Mucosa of descending colon (tissue), 3 donors: ENCODE measurements around the gene DPYD. TPM values are rescaled to one million over a fixed set of nuclear protein-coding genes. Genes with fewer than 3 reads are reported as not detected.

Source experiments
- ATAC-seq: fragments of 200-7000 bp; cut with Tn5 transposase; one replicate; pipeline ENCODE4 v1.9.1; 2020; ENCODE audit warnings: mild to moderate bottlenecking, moderate library complexity
- DNase-seq, 3 donors: peaks; one replicate each; pipeline ENCODE4 v3.0.0-alpha.2; 2020
- H3K36me3 ChIP-seq: fragments of 200-600 bp; one replicate; pipeline ENCODE4 v1.8.0; 2021; ENCODE audit warnings: low read depth, mild to moderate bottlenecking
- H3K4me1 ChIP-seq: fragments of 200-600 bp; one replicate; pipeline ENCODE4 v1.8.0; 2021; ENCODE audit warnings: low read depth, mild to moderate bottlenecking
- H3K4me3 ChIP-seq: fragments of 200-600 bp; one replicate; pipeline ENCODE4 v1.8.0; 2021; ENCODE audit warnings: mild to moderate bottlenecking
- H3K9me3 ChIP-seq: fragments of 200-600 bp; one replicate; pipeline ENCODE4 v1.8.0; 2021; ENCODE audit warnings: mild to moderate bottlenecking
- CTCF ChIP-seq: fragments of 200-600 bp; IDR thresholded peaks from one replicate; pipeline ENCODE4 v1.8.0; 2022; ENCODE audit warnings: antibody characterized with exemption, mild to moderate bottlenecking
- intact Hi-C, 2 donors: fragments of 100-400 bp; cut with DNase I in 1 of 2; cut with micrococcal nuclease in 1 of 2; formaldehyde crosslinking; loops; one replicate each; pipeline versions ENCODE4 v1.11.0 to v1.11.1; 2022; cut with DNase I, micrococcal nuclease
- total RNA-seq, 3 donors: library from RNA; stranded (reverse); fragmentation: NEBNext Ultra II Directional in 2 of 3; extraction: Animal tissue kit (Norgen Biotek cat#: 25700) in 2 of 3; gene quantifications; one replicate each; pipeline versions ENCODE4 v1.2.1 to v1.2.4, GENCODE V29; 2021 to 2023
- donor health status: DM: no; HTN: no; CAD: no; lungs with moderate emphysema.
- donor health status: DM: no; HTN: no; CAD: no.
- donor health status: DM: no; HTN: yes; CAD: no.

Gene DPYD
- total RNA-seq, 3 donors from 2014 or later: 13.8 to 33.3 (median 19.7) TPM

- TF ChIP-seq CTCF: no peak
- H3K4me3 ChIP-seq: no peak overlapping the region
- ATAC-seq: no peak
- H3K4me1 ChIP-seq: no peaks in the 10 kb centered on the region
- DNase-seq: no peak
- intact Hi-C loops: no loop called here
- no peaks in the 10 kb centered on the region for H3K9me3 ChIP-seq
- no peaks in the 10 kb centered on the region for H3K36me3 ChIP-seq
These were observed 21.9 kb downstream of the DPYD start for GRCh38 chr1:97898948-97899347.

GRCh38 chr1:97895278-97895677 lies 25.6 kb downstream of the DPYD start:
- Histone ChIP-seq H3K36me3 (no peaks in the 10 kb centered on the region), H3K4me3 (no peak overlapping the region), H3K9me3 (no peaks in the 10 kb centered on the region), H3K4me1 (no peaks in the 10 kb centered on the region)
- TF ChIP-seq CTCF: no peak
- intact Hi-C loops: no loop called here
- ATAC-seq: no peak
- DNase-seq: no peak

- H3K9me3 ChIP-seq: peaks cover under 1% of the 10 kb centered on the region
- intact Hi-C loops: no loop called here
- no peak for ATAC-seq
- no peaks in the 10 kb centered on the region for H3K4me1 ChIP-seq
- H3K4me3 ChIP-seq: no peak overlapping the region
- TF ChIP-seq CTCF: no peak
- no peak for DNase-seq
- no peaks in the 10 kb centered on the region for H3K36me3 ChIP-seq
These were observed 27.0 kb downstream of the DPYD start for GRCh38 chr1:97893844-97894243.

- no peak for DNase-seq
- no peak for TF ChIP-seq CTCF
- H3K4me1 ChIP-seq: no peaks in the 10 kb centered on the region
- H3K36me3 ChIP-seq: no peaks in the 10 kb centered on the region
- no peak overlapping the region for H3K4me3 ChIP-seq
- ATAC-seq: no peak
- intact Hi-C loops: no loop called here
- H3K9me3 ChIP-seq: peaks cover 7% of the 10 kb centered on the region
These were observed 34.6 kb downstream of the DPYD start for GRCh38 chr1:97886199-97886598.

GRCh38 chr1:97883823-97884222 lies 37.0 kb downstream of the DPYD start:
- H3K4me1 ChIP-seq: no peaks in the 10 kb centered on the region
- no peak overlapping the region for H3K4me3 ChIP-seq
- H3K36me3 ChIP-seq: no peaks in the 10 kb centered on the region
- H3K9me3 ChIP-seq: peaks cover 6% of the 10 kb centered on the region
- no peak for TF ChIP-seq CTCF
- no peak for ATAC-seq
- intact Hi-C loops: no loop called here
- DNase-seq: no peak

GRCh38 chr1:97877307-97877706 lies 43.5 kb downstream of the DPYD start:
- ATAC-seq (no peak), DNase-seq (no peak)
- no peak for TF ChIP-seq CTCF
- intact Hi-C loops: no loop called here
- Histone ChIP-seq H3K9me3 (no peaks in the 10 kb centered on the region), H3K4me3 (no peak overlapping the region), H3K4me1 (no peaks in the 10 kb centered on the region), H3K36me3 (no peaks in the 10 kb centered on the region)
